Lower leg skin (tissue), 4 donors: ENCODE measurements around the gene TUBA3C. TPM values are rescaled to one million over a fixed set of nuclear protein-coding genes. Genes with fewer than 3 reads are reported as not detected.
A peak's percentile ranks its signal among the peaks of the same experiment; 100 is the strongest.

Source experiments
- DNase-seq, 2 donors: peaks; one replicate each; pipeline ENCODE4 v3.0.0-alpha.2; 2019; ENCODE audit warnings: low spot score in 2 of 2
- H3K4me3 ChIP-seq: fragments of 200-600 bp; sonication (generic); 2 replicates; pipeline ENCODE4 v1.5.1; 2017; ENCODE audit warnings: mild to moderate bottlenecking, low read depth; ENCODE audit not compliant: poor library complexity, severe bottlenecking
- CTCF ChIP-seq, 3 donors: fragments of 450-650 bp; IDR thresholded peaks; one replicate each; pipeline ENCODE4 v1.5.1; 2016; ENCODE audit warnings: antibody characterized with exemption in 3 of 3, mild to moderate bottlenecking in 3 of 3, moderate library complexity in 2 of 3
- POLR2A ChIP-seq, 2 donors: fragments of 450-650 bp; IDR thresholded peaks; one replicate each; pipeline ENCODE4 v1.6.1; 2016 to 2017; ENCODE audit warnings: antibody characterized with exemption in 2 of 2, mild to moderate bottlenecking in 1 of 2, moderate library complexity in 1 of 2
- WGBS, 2 donors: methylation state at CpG; one replicate each; pipeline ENCODE4 v1.1.5; 2018; 5-methylcytosine and 5-hydroxymethylcytosine counted together
- intact Hi-C: fragments of 100-400 bp; cut with DNase I; formaldehyde crosslinking; loops from one replicate; pipeline ENCODE4 v1.15.0; 2023; ENCODE audit warnings: low total_unique reads
- total RNA-seq, 4 donors: library from RNA; depleted of rRNA; stranded (reverse); fragments of >200 nt; gene quantifications; one replicate each; pipeline ENCODE4 v1.1.0, GENCODE V29; 2016

TUBA3C gene
- total RNA-seq, 4 donors from 2014 or later = not detected

- TF ChIP-seq CTCF (IDR thresholded peaks at IDR 0.05) (no peak), POLR2A (IDR thresholded peaks at IDR 0.05) (no peak)
- DNase-seq = peak in 1 of 2 donors; percentile 14
- H3K4me3 ChIP-seq = no peak overlapping the region
- intact Hi-C loops = no loop called here
- 87 to 91% methylated on average over 5 of the region's 5 CpGs for WGBS, 2 donors
Observed at GRCh38 chr13:19184176-19184575, 2.6 kb upstream of the TUBA3C start.

GRCh38 chr13:19183676-19184075, 2.1 kb upstream of the TUBA3C start:
- peak in 1 of 2 donors; percentile 8 for DNase-seq
- 56 to 63% methylated on average over 3 of the region's 3 CpGs for WGBS, 2 donors
- intact Hi-C loops = no loop called here
- no peak overlapping the region for H3K4me3 ChIP-seq
- no peak for TF ChIP-seq POLR2A (IDR thresholded peaks at IDR 0.05)
- TF ChIP-seq CTCF (IDR thresholded peaks at IDR 0.05) = no peak

GRCh38 chr13:19182536-19182935, 912 bp upstream of the TUBA3C start:
- intact Hi-C loops = no loop called here
- no peak overlapping the region for H3K4me3 ChIP-seq
- no peak for TF ChIP-seq CTCF (IDR thresholded peaks at IDR 0.05)
- no peak for TF ChIP-seq POLR2A (IDR thresholded peaks at IDR 0.05)
- DNase-seq = peak in 1 of 2 donors; percentile 42
- WGBS, 2 donors = 86 to 93% methylated on average over 16 of the region's 16 CpGs

GRCh38 chr13:19181021-19181620, 503 bp downstream of the TUBA3C start:
- 92 to 95% methylated on average over 24 of the region's 24 CpGs for WGBS, 2 donors
- no peak overlapping the region for H3K4me3 ChIP-seq
- TF ChIP-seq POLR2A (IDR thresholded peaks at IDR 0.05) (no peak), CTCF (IDR thresholded peaks at IDR 0.05) (no peak)
- DNase-seq = peak; percentile 7 to 61
- intact Hi-C loops = no loop called here

- peak in 1 of 2 donors; percentile 61 for DNase-seq
- no peak overlapping the region for H3K4me3 ChIP-seq
- TF ChIP-seq POLR2A (IDR thresholded peaks at IDR 0.05) (no peak), CTCF (IDR thresholded peaks at IDR 0.05) (no peak)
- intact Hi-C loops = no loop called here
- 78 to 81% methylated on average over 7 of the region's 7 CpGs for WGBS, 2 donors
Observed at GRCh38 chr13:19179916-19180315, 1.7 kb downstream of the TUBA3C start.
